ENCODE data around the gene IL17C.

Gene IL17C

DNA sequence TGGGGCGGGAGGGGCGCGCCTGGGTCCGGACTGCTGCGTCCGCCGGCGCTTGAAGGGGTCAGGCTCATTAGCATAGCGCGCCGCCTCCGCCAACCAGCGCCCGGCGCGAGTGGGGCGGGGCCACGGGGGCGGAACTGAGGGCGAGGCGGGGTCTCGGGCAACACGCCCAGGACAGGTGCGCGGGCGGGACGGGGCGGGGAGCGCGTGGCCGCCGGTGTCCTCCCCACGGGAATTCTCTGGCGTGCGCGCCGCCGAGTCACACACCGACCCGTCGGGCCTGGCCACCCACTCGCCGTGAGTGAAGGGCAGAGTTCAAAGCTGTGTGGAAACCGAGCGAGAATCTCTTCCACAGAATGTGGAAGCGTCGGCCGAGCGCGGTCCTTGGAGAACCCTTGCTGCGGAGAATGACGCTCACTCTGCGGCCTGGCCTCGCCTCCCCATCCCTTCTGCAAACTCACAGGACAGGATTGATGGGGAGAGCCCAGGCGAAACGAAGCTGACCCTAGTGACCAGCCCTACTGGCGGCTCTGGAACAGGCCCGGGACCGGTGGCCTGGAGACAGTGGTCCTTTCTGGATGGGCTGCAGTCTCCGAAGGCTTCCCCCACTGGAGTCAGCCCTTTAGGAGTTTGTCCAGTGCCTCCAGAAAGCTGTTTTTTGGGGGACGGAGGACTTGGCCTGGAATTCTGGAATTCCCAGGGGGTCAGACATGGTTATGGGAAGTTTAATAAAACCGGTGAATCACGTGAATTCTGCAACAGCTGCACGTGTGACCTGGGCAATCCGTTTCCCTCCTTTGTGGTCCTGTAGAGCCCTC, 48.3 kb downstream of the IL17C start, which contains the start of gene SNAI3:
Gene SNAI3 (minus strand): TSS at position 69 of the 815 bp plus-strand sequence. CDS start 101 bp downstream, outside the sequence.
- Histone ChIP-seq H3K9me3 (ENCODE audit: insufficient read depth, low read length) (no peaks in the 10 kb centered on the region), H3K79me2 (ENCODE audit: low read length) (no peaks in the 10 kb centered on the region), H2AFZ (ENCODE audit: low read depth, low read length) (no peak within 1 kb of the TSS), H3K4me3 (ENCODE audit: low read length) (peak within 1 kb of the TSS; percentile 79), H3K9ac (ENCODE audit: low read length) (peak within 1 kb of the TSS; percentile 42), H3K27ac (ENCODE audit: low read length) (no peak within 1 kb of the TSS), H3K4me1 (ENCODE audit: low read length) (peaks cover 36% of the 10 kb centered on the region), H3K4me2 (ENCODE audit: low read length) (peak within 1 kb of the TSS; percentile 84), H3K27me3 (ENCODE audit: low read depth, low read length) (peaks cover 45% of the 10 kb centered on the region), H3K36me3 (replicated peaks; ENCODE audit: low read depth, low read length) (no peaks in the 10 kb centered on the region), H4K20me1 (ENCODE audit: insufficient read depth, low read length) (no peaks in the 10 kb centered on the region)
- TF ChIP-seq EZH2phosphoT487 (IDR thresholded peaks at IDR 0.05; ENCODE audit: low read depth), result no peak
- TF ChIP-seq, protein P1, sequence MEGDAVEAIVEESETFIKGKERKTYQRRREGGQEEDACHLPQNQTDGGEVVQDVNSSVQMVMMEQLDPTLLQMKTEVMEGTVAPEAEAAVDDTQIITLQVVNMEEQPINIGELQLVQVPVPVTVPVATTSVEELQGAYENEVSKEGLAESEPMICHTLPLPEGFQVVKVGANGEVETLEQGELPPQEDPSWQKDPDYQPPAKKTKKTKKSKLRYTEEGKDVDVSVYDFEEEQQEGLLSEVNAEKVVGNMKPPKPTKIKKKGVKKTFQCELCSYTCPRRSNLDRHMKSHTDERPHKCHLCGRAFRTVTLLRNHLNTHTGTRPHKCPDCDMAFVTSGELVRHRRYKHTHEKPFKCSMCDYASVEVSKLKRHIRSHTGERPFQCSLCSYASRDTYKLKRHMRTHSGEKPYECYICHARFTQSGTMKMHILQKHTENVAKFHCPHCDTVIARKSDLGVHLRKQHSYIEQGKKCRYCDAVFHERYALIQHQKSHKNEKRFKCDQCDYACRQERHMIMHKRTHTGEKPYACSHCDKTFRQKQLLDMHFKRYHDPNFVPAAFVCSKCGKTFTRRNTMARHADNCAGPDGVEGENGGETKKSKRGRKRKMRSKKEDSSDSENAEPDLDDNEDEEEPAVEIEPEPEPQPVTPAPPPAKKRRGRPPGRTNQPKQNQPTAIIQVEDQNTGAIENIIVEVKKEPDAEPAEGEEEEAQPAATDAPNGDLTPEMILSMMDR (IDR thresholded peaks at IDR 0.05; ENCODE audit: low read depth, low read length), result no peak

DNA sequence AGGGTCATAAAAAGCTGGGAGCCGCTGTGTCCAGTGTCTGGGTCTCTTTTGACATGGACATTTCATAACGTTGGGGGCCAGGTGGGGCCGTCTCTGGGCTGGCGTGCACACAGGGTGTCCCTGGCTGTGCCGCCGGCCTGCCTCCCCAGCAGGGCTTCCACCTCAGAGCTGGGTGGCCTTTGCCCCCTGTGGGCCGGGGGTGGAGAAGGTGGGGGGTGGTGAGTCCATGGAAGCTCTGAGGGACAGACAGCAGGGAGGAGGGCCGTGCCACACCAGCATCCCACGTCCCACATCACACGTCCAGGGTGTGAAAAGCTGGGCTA, 48.8 kb downstream of the IL17C start:
- Histone ChIP-seq H3K9me3 (ENCODE audit: insufficient read depth, low read length) (no peaks in the 10 kb centered on the region), H3K27me3 (ENCODE audit: low read depth, low read length) (peaks cover 48% of the 10 kb centered on the region), H2AFZ (ENCODE audit: low read depth, low read length) (no peak overlapping the region), H3K36me3 (replicated peaks; ENCODE audit: low read depth, low read length) (no peaks in the 10 kb centered on the region), H3K9ac (ENCODE audit: low read length) (no peak overlapping the region), H3K4me2 (ENCODE audit: low read length) (no peak overlapping the region), H3K4me3 (ENCODE audit: low read length) (no peak overlapping the region), H3K27ac (ENCODE audit: low read length) (no peak overlapping the region), H3K79me2 (ENCODE audit: low read length) (no peaks in the 10 kb centered on the region), H4K20me1 (ENCODE audit: insufficient read depth, low read length) (no peaks in the 10 kb centered on the region), H3K4me1 (ENCODE audit: low read length) (peaks cover 35% of the 10 kb centered on the region)
- TF ChIP-seq, protein P1 (IDR thresholded peaks at IDR 0.05; ENCODE audit: low read depth, low read length), result no peak
- TF ChIP-seq EZH2phosphoT487 (IDR thresholded peaks at IDR 0.05; ENCODE audit: low read depth), result no peak

DNA sequence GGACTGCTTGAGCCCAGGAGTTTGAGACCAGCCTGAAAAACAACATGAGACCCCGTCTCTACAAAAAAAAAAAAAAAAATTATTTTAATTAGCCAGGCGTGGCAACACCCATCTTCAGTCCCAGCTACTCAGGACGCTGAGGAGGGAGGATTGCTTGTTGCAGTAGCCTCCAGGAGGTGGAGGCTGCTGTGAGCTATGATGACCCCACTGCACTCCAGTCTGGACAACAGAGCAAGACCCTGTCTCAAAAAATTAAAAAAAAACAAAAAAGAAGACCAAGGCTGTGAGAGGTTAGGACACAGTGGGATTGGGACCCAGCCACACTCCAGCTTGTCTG, 49.3 kb downstream of the IL17C start:
- Histone ChIP-seq H3K9me3 (ENCODE audit: insufficient read depth, low read length) (no peaks in the 10 kb centered on the region), H2AFZ (ENCODE audit: low read depth, low read length) (no peak overlapping the region), H3K9ac (ENCODE audit: low read length) (no peak overlapping the region), H3K4me1 (ENCODE audit: low read length) (peaks cover 32% of the 10 kb centered on the region), H4K20me1 (ENCODE audit: insufficient read depth, low read length) (no peaks in the 10 kb centered on the region), H3K4me2 (ENCODE audit: low read length) (no peak overlapping the region), H3K27ac (ENCODE audit: low read length) (no peak overlapping the region), H3K4me3 (ENCODE audit: low read length) (no peak overlapping the region), H3K79me2 (ENCODE audit: low read length) (no peaks in the 10 kb centered on the region), H3K27me3 (ENCODE audit: low read depth, low read length) (peaks cover 50% of the 10 kb centered on the region), H3K36me3 (replicated peaks; ENCODE audit: low read depth, low read length) (no peaks in the 10 kb centered on the region)
- TF ChIP-seq, protein P1 (IDR thresholded peaks at IDR 0.05; ENCODE audit: low read depth, low read length), result no peak
- no peak for TF ChIP-seq EZH2phosphoT487 (IDR thresholded peaks at IDR 0.05; ENCODE audit: low read depth)

DNA sequence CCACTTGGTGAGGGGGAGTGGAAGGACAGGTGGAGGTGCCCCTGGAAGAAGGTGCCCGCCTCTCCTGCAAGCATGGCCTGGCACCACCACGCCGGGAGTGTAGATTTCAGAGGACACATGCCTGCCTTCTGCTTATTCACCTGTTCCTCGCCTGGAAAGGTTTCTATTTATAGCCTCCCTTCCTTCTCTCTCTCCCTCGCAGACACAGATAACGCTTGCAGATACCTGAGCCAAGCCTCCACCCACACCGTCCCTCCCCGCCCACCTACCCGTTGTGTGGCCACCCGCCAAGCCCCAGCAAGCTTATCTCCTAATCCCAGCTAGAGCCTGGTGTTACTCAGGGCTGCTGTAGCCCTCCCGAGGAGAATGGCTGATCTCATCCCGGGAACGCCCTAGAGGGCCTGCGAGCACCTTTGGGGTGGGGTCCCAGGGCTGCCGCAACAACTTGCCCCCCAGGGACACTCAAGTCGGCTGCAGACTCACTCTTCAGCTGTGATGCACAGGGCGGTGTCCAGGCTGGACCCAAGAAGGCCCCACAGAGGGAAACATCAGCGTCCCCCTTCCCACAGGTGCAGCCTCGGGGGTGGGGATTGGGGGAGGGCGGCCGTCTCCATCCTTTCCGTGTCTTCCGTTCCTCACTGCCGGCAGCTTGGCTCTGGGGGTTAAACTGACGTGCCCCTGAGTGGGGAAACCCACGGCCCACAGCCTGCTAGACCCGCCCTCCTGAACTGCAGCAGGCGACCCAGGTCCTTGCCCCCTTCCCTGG, 49.8 kb downstream of the IL17C start:
- Histone ChIP-seq H3K4me3 (ENCODE audit: low read length) (no peak overlapping the region), H3K36me3 (replicated peaks; ENCODE audit: low read depth, low read length) (no peaks in the 10 kb centered on the region), H3K79me2 (ENCODE audit: low read length) (no peaks in the 10 kb centered on the region), H3K4me2 (ENCODE audit: low read length) (no peak overlapping the region), H3K27me3 (ENCODE audit: low read depth, low read length) (peaks cover 50% of the 10 kb centered on the region), H3K9ac (ENCODE audit: low read length) (no peak overlapping the region), H3K4me1 (ENCODE audit: low read length) (peaks cover 32% of the 10 kb centered on the region), H4K20me1 (ENCODE audit: insufficient read depth, low read length) (no peaks in the 10 kb centered on the region), H2AFZ (ENCODE audit: low read depth, low read length) (no peak overlapping the region), H3K9me3 (ENCODE audit: insufficient read depth, low read length) (no peaks in the 10 kb centered on the region), H3K27ac (ENCODE audit: low read length) (no peak overlapping the region)
- TF ChIP-seq, protein P1 (IDR thresholded peaks at IDR 0.05; ENCODE audit: low read depth, low read length), result no peak
- TF ChIP-seq EZH2phosphoT487 (IDR thresholded peaks at IDR 0.05; ENCODE audit: low read depth), result no peak
